Measurements from ENCODE around the gene STK4.
"Not testable (repeated sequence)": the region's sequence is repeated elsewhere in the genome, so short reads cannot be mapped to it uniquely, and the experiment has no call there.

STK4 gene

GRCh38 chr20:45053430-45054351, 87.4 kb downstream of the STK4 start:
- DNase-seq (ENCODE audit: low read depth in 2 of 2) = no peak

DNA sequence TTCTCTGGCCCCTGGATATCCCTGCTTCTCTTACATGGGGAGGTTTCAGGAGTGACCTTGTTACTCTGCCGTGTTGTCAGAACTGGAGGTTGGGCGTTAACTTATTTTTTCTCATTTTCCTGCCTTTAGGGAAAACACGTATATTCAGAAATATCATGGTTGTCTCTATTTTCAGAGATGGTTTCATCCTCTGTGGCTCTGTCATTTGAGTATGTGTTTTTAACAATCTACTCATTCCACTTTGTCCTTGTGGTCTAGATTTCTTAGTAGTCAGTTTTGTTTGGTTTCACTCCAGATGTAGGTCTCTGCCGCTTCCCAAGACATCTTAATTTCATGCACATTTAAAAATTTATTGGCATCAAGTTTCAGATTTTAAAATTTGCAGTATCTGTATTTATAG, 88.7 kb downstream of the STK4 start:
- DNase-seq (ENCODE audit: low read depth in 2 of 2) = no peak

DNA sequence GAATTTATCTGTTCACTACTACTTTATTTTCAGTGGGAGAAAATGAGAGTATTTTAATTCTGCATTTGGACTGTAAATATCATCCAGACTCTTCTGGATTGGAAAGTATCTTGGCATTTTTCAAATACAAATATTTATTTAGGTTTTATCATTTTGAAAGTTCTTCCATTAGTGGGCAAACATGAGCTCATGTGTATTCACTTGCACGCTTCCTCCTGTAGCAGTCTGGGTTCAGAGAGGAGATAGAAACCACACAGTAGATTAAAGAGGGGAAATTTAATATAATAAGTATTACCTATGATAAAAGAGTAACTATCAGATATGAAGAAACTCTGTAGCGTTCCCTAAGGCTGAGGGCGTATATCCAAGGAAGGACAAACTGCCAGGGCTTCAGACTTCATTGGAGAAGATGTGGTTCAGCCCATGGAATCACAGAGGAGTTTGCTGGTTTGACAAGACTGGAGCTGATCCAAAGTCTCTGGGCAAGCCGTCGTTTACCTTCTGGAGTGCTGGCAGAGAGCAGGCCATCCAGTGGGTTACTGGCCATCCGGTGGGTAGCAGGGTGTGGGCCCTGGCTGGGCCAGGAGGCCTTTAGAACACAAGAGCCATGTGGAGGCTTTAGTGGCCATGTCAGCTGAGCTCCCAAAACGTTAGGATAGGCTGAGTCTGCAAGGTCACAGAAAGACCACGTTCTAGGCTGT, 90.3 kb downstream of the STK4 start:
- no peak for DNase-seq (ENCODE audit: low read depth in 2 of 2)

GRCh38 chr20:45058168-45058850, 92.0 kb downstream of the STK4 start:
- DNase-seq (ENCODE audit: low read depth in 2 of 2) = no peak

DNA sequence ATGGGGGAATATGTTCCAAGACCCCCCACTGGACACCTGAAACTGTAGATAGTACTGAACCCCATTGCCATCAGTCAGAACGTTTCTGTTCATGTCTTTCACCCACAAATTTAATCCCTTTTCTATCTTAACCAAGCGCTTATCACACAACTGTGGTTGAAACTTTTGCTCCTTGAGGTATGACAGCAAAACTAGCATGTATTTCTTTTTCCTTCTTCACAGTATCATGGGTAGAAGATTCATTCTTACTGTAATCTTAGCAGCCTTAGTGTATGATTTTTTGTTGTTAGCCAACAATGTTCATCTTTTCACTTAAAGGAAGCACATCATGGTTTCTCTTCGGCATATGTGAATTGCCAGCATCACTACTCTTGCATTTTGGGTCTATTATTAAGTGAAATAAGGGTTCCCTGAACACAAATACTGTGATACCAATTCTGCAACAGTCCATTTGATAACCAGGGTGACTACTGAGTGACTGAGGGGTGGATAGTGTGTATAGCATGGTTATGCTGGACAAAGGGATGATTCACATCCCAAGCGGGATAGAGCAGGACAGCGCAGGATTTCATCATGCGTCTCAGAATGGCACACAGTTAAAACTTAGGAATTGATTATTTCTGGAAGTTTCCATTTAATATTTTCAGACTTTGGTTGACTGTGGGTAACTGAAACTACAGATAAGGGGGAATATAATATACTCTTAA, 92.9 kb downstream of the STK4 start:
- no peak for DNase-seq (ENCODE audit: low read depth in 2 of 2)

GRCh38 chr20:45060294-45060693, 94.0 kb downstream of the STK4 start:
- no peak for DNase-seq (ENCODE audit: low read depth in 2 of 2)

DNA sequence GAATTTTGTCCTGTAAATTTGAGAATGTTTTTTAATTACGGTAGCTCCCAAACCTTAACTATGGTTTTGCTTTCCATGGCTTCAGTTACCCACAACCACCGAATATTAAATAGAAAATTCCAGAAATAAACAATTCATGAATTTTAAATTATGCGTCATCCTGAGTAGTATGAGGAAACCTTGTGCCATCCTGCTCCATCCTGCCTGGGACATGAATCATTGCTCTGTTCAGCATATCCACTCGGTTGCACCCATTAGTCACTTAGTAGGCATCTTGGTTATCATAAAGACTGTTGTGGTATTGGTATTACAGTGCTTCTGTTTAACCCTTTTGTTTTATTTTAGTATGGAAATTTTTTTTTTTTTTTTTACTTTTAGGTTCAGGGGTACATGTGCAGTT, 94.9 kb downstream of the STK4 start:
- no peak for DNase-seq (ENCODE audit: low read depth in 2 of 2)

DNA sequence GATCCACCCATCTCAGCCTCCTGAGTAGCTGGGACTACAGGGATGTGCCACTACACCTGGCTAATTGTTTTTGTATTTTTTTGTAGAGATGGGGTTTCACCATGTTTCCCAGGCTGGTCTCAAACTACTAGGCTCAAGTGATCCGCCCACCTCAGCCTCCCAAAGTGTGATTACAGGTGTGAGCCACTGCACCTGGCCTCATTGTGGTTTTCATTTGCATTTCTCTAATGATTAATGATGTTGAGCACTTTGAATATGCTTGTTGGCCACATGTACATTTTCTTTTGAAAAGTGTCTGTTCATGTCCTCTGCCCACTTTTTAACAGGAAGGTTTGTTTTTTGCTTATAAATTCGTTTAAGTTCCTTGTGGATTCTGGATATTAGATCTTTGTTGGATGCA, 96.8 kb downstream of the STK4 start:
- not testable (repeated sequence) for DNase-seq (ENCODE audit: low read depth in 2 of 2)

- DNase-seq (ENCODE audit: low read depth in 2 of 2) = no peak
Measured at GRCh38 chr20:45064812-45065211, 98.5 kb downstream of the STK4 start.

GRCh38 chr20:45066372-45066771, 100.1 kb downstream of the STK4 start:
- DNase-seq (ENCODE audit: low read depth in 2 of 2) = no peak

DNA sequence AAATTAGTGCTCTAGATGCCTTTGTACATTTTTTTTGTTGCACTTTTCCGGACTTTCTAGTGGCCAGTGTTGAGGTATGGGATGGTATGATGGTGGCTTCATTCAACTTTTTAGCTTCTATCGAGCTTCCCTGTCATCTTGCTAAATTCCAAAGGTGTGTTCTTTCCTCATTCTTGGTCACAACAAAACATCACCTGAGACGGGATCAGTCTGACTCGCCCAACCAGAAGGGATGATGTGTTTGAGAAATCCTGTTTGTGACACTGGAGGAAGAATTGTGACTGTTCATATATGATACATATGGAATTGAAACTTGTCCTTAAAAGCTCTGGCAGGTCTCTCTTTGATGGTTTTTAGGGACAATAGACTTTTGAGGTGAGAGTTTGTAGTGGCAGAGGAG, 100.8 kb downstream of the STK4 start:
- DNase-seq (ENCODE audit: low read depth in 2 of 2) = no peak

DNA sequence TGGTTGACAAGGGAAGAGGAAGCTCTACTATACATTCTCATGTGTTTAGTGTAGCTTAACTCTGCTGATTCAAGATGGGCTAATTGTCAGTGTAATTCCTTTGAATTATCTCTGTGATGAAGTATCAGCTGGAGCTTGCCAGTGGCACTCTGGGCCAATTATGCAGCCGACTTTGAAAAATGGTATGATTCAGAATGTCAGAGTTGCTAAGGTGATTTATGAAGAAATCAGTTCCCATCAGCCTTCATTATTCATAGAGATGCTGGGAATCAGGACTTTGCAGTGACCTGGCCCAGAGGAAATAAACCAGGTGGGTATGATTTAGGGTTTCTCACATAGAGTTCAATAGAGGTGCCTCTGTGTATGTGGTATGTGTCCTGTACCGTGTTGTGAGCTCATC, 101.2 kb downstream of the STK4 start:
- DNase-seq (ENCODE audit: low read depth in 2 of 2) = no peak

- DNase-seq (ENCODE audit: low read depth in 2 of 2) = no peak
Measured at GRCh38 chr20:45069261-45069660, 102.9 kb downstream of the STK4 start.

DNA sequence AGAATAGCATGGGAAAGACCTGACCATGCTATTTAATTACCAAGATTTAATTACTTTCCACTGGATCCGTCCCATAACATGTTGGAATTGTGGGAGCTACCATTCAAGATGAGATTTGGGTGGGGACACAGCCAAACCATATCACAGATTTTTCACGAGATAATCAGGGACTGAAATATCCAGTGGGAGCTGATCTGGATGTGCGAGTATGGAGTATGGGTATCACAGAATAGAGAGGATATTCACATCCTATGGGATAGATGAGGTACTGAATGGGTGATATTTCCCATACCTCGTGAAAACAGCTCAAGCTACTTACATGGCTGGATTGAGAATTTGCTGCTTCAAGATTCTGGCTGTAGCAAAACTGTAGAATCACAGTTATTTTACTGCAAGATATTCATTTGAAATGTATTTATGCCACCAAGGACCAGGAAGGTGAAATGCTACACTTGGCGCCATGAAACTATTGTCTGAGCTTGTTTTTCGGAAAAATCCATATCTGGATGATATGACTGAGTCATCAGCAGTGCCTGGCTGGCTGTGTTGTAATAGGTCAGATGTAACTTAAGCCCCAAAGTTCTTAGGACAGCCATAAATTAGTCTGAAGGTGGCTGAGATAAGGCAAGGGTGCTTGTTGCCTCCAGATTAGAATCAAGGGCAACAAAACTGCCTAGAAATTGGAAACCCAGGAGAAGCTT, 104.8 kb downstream of the STK4 start:
- no peak for DNase-seq (ENCODE audit: low read depth in 2 of 2)

DNA sequence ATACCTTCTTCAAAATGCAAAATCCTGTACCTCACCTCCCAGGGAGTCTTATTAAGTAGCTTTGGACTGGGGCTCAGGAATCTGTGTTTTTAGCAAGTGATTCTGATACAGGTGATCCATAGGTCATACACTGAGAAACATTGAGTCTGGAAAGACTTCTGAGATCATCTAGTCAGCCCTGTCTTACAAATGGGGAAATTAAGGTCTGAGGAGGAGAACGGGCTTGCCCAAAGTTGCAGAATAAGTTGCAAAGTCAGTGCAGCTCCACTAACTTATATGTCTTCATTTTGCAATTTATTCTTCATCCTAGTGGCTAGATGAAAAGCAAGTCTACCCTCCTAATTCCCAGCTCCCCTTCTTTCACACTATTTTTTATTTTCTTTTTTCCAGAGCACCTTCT, 105.8 kb downstream of the STK4 start:
- DNase-seq (ENCODE audit: low read depth in 2 of 2) = no peak

GRCh38 chr20:45073221-45073620, 106.9 kb downstream of the STK4 start:
- no peak for DNase-seq (ENCODE audit: low read depth in 2 of 2)

GRCh38 chr20:45077559-45077958, 111.2 kb downstream of the STK4 start:
- no peak for DNase-seq (ENCODE audit: low read depth in 2 of 2)

DNA sequence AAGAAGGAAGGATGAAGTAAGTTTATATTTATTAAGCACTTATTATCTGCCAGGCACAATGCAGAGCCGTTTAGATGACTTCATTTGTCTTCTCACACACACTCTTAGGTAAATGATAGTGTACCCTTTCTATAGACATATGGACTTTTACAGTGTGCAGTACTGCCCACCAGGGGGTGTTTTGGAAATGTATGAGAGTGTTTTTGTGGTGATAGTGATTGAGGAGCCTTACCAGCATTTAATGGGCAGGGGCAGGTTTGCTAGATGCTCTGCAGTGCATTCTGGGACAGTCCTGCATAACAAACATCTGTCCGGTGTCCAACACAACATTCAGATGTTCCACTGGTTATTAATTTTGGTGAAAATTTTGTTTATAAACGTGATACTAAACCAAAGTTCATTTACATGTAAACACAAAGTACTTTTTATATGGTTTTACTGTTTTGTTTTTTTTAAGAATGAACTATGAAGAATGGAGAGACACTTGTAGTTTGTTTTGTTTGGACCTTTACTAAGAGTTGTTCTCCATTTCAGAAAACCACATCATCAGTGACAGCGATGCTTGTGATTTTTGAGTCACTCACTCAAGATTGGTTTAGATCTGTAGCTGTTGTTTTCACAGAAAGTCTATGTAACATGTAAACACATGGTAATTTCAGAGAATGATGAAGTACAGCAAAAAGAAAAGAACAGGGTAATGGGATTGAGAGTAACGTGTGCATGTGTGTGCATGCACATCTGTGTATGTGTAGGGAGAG, 114.7 kb downstream of the STK4 start:
- DNase-seq (ENCODE audit: low read depth in 2 of 2) = no peak

DNA sequence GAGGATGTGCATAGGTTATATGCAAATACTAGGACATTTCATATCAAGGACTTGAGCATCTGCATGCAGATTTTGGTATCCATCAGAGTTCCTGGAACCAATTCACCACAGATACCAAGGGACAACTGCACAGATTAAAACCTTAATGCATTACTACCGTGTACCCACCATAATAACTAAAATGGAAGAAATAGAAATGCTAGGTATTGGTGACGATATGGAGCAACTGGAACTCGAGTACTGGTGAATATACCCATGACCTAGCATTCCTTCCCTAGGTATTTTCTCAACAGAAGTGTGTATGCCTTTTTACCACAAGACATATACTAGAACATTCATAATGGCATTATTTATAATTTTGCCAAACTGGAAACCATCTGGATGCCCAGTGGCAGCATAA, 116.2 kb downstream of the STK4 start:
- no peak for DNase-seq (ENCODE audit: low read depth in 2 of 2)

DNA sequence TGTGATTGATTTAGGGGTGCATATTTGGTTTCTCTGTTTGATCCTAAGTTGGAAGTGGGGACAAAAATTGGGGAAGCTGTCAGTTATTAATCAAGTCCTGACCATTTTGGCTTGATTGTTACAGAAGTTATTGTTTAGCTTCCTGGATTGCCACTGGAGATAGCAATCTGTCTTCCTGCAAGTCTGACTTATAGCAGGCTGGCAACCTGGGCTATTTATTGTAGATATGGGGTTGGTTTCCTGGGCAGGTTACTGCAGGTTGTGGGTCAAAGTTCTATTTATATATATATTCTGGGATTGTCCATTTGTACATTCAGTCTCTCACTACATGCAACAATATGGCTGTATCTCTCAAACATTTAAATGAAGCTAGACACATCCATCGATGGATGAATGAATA, 116.8 kb downstream of the STK4 start:
- no peak for DNase-seq (ENCODE audit: low read depth in 2 of 2)

DNA sequence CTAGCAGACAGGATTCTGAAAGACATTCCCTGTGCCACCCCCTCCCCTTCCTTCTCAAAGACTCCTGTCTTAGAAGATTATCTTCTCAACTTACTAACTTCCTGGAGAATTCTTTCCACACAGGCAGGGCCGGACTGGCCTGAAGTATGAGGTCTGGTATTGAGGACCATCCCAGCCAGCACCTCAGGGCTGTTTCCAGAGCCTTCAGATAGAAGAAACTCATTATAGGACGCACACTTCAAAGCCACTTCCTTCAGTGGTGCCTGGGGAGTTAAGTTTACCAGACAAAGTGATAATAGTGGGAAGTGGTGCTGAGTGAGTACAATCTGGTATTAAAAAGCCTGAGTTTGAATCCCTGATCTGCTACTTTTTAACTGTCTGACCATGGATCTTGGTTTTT, 119.0 kb downstream of the STK4 start:
- no peak for DNase-seq (ENCODE audit: low read depth in 2 of 2)

All from fibroblast of skin of left biceps (primary cell).